Neuronal stem cell (in vitro differentiated cells): ENCODE measurements around the gene MAGEE2. TPM values are rescaled to one million over a fixed set of nuclear protein-coding genes. Genes with fewer than 3 reads are reported as not detected.
A peak's percentile ranks its signal among the peaks of the same experiment; 100 is the strongest.
"Not testable (repeated sequence)": the region's sequence is repeated elsewhere in the genome, so short reads cannot be mapped to it uniquely, and the experiment has no call there.

Experiments used
- DNase-seq: peaks from one replicate; pipeline ENCODE4 v3.0.0-alpha.2; 2013; ENCODE audit warnings: low spot score
- H2AFZ ChIP-seq: one replicate; pipeline ENCODE4 v1.6.1; 2013; ENCODE audit warnings: mild to moderate bottlenecking, low read length, inconsistent platforms
- H2AK5ac ChIP-seq: 2 replicates; pipeline ENCODE4 v1.6.1; 2013; ENCODE audit warnings: low read depth, mild to moderate bottlenecking, inconsistent platforms, low read length, moderate library complexity, mixed read lengths
- H2BK120ac ChIP-seq: 2 replicates; pipeline ENCODE4 v1.6.1; 2013; ENCODE audit warnings: low read depth, mild to moderate bottlenecking, inconsistent platforms, low read length, moderate library complexity, mixed read lengths
- H2BK12ac ChIP-seq: one replicate; pipeline ENCODE4 v1.6.1; 2013; ENCODE audit warnings: low read length, inconsistent platforms
- H2BK15ac ChIP-seq: 2 replicates; pipeline ENCODE4 v1.6.1; 2013; ENCODE audit warnings: mild to moderate bottlenecking, low read length, inconsistent platforms, mixed read lengths
- H2BK5ac ChIP-seq: one replicate; pipeline ENCODE4 v1.6.1; 2013; ENCODE audit warnings: inconsistent platforms, mild to moderate bottlenecking, low read length, moderate library complexity
- H3K14ac ChIP-seq: one replicate; pipeline ENCODE4 v1.6.1; 2013; ENCODE audit warnings: low read length, inconsistent platforms
- H3K18ac ChIP-seq: 2 replicates; pipeline ENCODE4 v1.6.1; 2013; ENCODE audit warnings: low read length, inconsistent platforms
- H3K23ac ChIP-seq: 2 replicates; pipeline ENCODE4 v1.6.1; 2013; ENCODE audit warnings: low read depth, mild to moderate bottlenecking, mixed read lengths, low read length, inconsistent platforms; ENCODE audit not compliant: poor library complexity
- H3K27ac ChIP-seq: replicated peaks from 3 replicates; pipeline ENCODE4 v1.5.1; 2013; ENCODE audit warnings: low read length, inconsistent platforms
- H3K27me3 ChIP-seq, 3 experiments: 2 replicates each; pipeline ENCODE4 v1.6.1; 2013; ENCODE audit warnings: low read length in 3 of 3, mild to moderate bottlenecking in 2 of 3, inconsistent platforms in 1 of 3, low read depth in 1 of 3, mixed read lengths in 1 of 3, moderate library complexity in 1 of 3; ENCODE audit not compliant: control insufficient read depth in 3 of 3, insufficient read depth in 3 of 3
- H3K36me3 ChIP-seq, 2 donors: replicated peaks in 1 of 2; 2 replicates each; pipeline ENCODE4 v1.6.1; 2013; ENCODE audit warnings: low read length in 2 of 2; ENCODE audit not compliant: control insufficient read depth in 2 of 2, insufficient read depth in 2 of 2
- H3K4ac ChIP-seq: 2 replicates; pipeline ENCODE4 v1.6.1; 2013; ENCODE audit warnings: inconsistent platforms, mild to moderate bottlenecking, low read length, moderate library complexity
- H3K4me1 ChIP-seq, 2 donors: 1 replicate in 1 of 2; 2 replicates in 1 of 2; pipeline ENCODE4 v1.6.1; 2013; ENCODE audit warnings: low read length in 2 of 2, low read depth in 1 of 2; ENCODE audit not compliant: control insufficient read depth in 2 of 2, insufficient read depth in 1 of 2
- H3K4me2 ChIP-seq: one replicate; pipeline ENCODE4 v1.6.1; 2013; ENCODE audit warnings: mild to moderate bottlenecking, low read length, inconsistent platforms; ENCODE audit not compliant: insufficient read depth, poor library complexity, severe bottlenecking
- H3K4me3 ChIP-seq, 2 donors: 2 replicates each; pipeline ENCODE4 v1.5.1; 2013; ENCODE audit warnings: low read length in 2 of 2, mild to moderate bottlenecking in 2 of 2, inconsistent platforms in 1 of 2, moderate library complexity in 1 of 2
- H3K79me1 ChIP-seq: one replicate; pipeline ENCODE4 v1.6.1; 2013; ENCODE audit warnings: low read depth, mild to moderate bottlenecking, inconsistent platforms, low read length, moderate library complexity
- H3K9ac ChIP-seq: one replicate; pipeline ENCODE4 v1.6.1; 2013; ENCODE audit warnings: mild to moderate bottlenecking, low read depth, low read length, inconsistent platforms; ENCODE audit not compliant: poor library complexity
- H3K9me3 ChIP-seq, 2 donors: replicated peaks in 1 of 2; 2 replicates each; pipeline versions ENCODE3 to v1.6.1; 2013; ENCODE audit warnings: low read length in 2 of 2, mild to moderate bottlenecking in 2 of 2, inconsistent platforms in 1 of 2, low read depth in 1 of 2, mixed read lengths in 1 of 2, moderate library complexity in 1 of 2; ENCODE audit not compliant: control insufficient read depth in 2 of 2, insufficient read depth in 1 of 2
- H4K8ac ChIP-seq: one replicate; pipeline ENCODE4 v1.6.1; 2013; ENCODE audit warnings: low read depth, mild to moderate bottlenecking, inconsistent platforms, low read length, moderate library complexity
- H4K91ac ChIP-seq: one replicate; pipeline ENCODE4 v1.6.1; 2013; ENCODE audit warnings: low read length, low read depth, mild to moderate bottlenecking, inconsistent platforms; ENCODE audit not compliant: poor library complexity
- WGBS, 2 donors: extraction: QIAGEN DNeasy Blood & Tissue Kit; methylation state at CpG; one replicate each; pipeline ENCODE4 v1.1.7; 2013; ENCODE audit warnings: missing lambda C conversion rate in 2 of 2, mixed read lengths in 1 of 2; ENCODE audit not compliant: insufficient read length in 2 of 2, insufficient replicate concordance in 1 of 2; ENCODE audit errors: extremely low coverage in 2 of 2; 5-methylcytosine and 5-hydroxymethylcytosine counted together
- polyA plus RNA-seq, 2 experiments: library from polyadenylated mRNA; stranded (reverse); fragments of 200-250 nt; gene quantifications; one replicate each; pipeline ENCODE4 v1.2.3, GENCODE V29; 2013

The MAGEE2 gene, protein sequence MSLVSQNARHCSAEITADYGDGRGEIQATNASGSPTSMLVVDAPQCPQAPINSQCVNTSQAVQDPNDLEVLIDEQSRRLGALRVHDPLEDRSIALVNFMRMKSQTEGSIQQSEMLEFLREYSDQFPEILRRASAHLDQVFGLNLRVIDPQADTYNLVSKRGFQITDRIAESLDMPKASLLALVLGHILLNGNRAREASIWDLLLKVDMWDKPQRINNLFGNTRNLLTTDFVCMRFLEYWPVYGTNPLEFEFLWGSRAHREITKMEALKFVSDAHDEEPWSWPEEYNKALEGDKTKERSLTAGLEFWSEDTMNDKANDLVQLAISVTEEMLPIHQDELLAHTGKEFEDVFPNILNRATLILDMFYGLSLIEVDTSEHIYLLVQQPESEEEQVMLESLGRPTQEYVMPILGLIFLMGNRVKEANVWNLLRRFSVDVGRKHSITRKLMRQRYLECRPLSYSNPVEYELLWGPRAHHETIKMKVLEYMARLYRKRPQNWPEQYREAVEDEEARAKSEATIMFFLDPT
- polyA plus RNA-seq (2013, experiment 1 of 2) = not detected
- polyA plus RNA-seq (2013, experiment 2 of 2) = not detected

DNA sequence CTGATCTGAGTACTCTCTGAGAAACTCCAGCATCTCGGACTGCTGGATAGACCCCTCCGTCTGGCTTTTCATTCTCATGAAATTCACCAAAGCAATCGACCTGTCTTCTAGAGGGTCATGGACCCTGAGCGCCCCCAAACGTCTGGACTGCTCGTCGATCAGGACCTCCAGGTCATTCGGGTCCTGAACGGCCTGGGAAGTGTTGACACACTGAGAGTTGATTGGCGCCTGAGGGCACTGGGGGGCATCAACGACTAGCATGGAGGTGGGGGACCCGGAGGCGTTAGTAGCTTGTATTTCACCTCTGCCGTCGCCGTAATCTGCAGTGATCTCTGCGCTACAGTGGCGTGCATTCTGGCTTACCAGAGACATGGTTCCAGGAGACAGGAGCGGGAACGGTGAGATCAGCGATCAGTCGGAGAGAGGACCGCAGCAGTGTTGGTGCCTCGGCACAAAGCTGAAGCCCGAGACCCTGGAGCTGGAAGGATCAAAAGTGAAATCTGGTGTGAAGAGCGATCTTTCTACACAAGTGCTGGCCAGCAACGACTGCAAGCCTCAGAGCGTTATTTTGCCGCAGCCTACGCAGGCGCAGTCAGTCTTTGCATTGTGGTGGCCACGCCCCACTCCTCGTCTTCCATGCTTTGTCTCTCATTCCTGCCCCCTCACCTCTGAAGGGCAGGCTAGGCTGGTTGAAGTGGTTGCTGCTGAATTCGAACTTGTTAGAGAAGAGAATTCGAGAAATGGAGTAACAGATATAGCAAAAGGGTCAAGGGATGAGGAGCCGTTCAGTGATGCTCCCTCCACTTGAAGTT is at the start of gene MAGEE2:
TSS of gene MAGEE2 (minus strand) at position 575 of the 812 bp plus-strand sequence. CDS start at position 372, 203 bp downstream.
- H3K23ac ChIP-seq = no peak within 1 kb of the TSS
- no peaks in the 10 kb centered on the region for H3K79me1 ChIP-seq
- H3K27me3 ChIP-seq = no peaks in the 10 kb centered on the region
- no peak within 1 kb of the TSS for H4K8ac ChIP-seq
- no peaks in the 10 kb centered on the region for H3K4me1 ChIP-seq
- no peak within 1 kb of the TSS for H2AK5ac ChIP-seq
- no peaks in the 10 kb centered on the region for H3K9me3 ChIP-seq
- peak within 1 kb of the TSS; percentile 41 for H2BK12ac ChIP-seq
- no peak within 1 kb of the TSS for H4K91ac ChIP-seq
- no peak within 1 kb of the TSS for H3K4me2 ChIP-seq
- H3K14ac ChIP-seq = no peak within 1 kb of the TSS
- no peak within 1 kb of the TSS for H3K27ac ChIP-seq
- DNase-seq = no peak
- H3K4me3 ChIP-seq = no peak within 1 kb of the TSS
- no peaks in the 10 kb centered on the region for H3K36me3 ChIP-seq
- no peak within 1 kb of the TSS for H3K4ac ChIP-seq
- H3K18ac ChIP-seq = no peak within 1 kb of the TSS
- WGBS, 2 donors = no CpG with 5 or more reads among the region's 36 CpGs
- H3K9ac ChIP-seq = no peak within 1 kb of the TSS
- no peak within 1 kb of the TSS for H2BK15ac ChIP-seq
- no peak within 1 kb of the TSS for H2BK120ac ChIP-seq
- H2AFZ ChIP-seq = no peak within 1 kb of the TSS
- H2BK5ac ChIP-seq = no peak within 1 kb of the TSS

GRCh38 chrX:75786290-75786689 is 1.2 kb upstream of the MAGEE2 start:
- Histone ChIP-seq H2BK120ac (no peak overlapping the region), H4K91ac (no peak overlapping the region), H3K9ac (no peak overlapping the region), H2AFZ (no peak overlapping the region), H4K8ac (no peak overlapping the region), H3K14ac (no peak overlapping the region), H3K4ac (no peak overlapping the region), H3K4me3 (no peak overlapping the region), H2BK12ac (no peak overlapping the region), H2BK5ac (no peak overlapping the region), H3K23ac (no peak overlapping the region), H2AK5ac (no peak overlapping the region), H3K9me3 (no peaks in the 10 kb centered on the region), H3K79me1 (no peaks in the 10 kb centered on the region), H3K4me1 (no peaks in the 10 kb centered on the region), H3K36me3 (no peaks in the 10 kb centered on the region), H2BK15ac (no peak overlapping the region), H3K27me3 (no peaks in the 10 kb centered on the region), H3K4me2 (no peak overlapping the region), H3K18ac (no peak overlapping the region), H3K27ac (no peak overlapping the region)
- no CpG with 5 or more reads among the region's 5 CpGs for WGBS, 2 donors
- DNase-seq = no peak

GRCh38 chrX:75781611-75782010 is 3.4 kb downstream of the MAGEE2 start:
- H3K23ac ChIP-seq = no peak overlapping the region
- no peak overlapping the region for H3K27ac ChIP-seq
- no peaks in the 10 kb centered on the region for H3K4me1 ChIP-seq
- H4K8ac ChIP-seq = no peak overlapping the region
- no peak overlapping the region for H2AK5ac ChIP-seq
- H4K91ac ChIP-seq = no peak overlapping the region
- H3K36me3 ChIP-seq = no peaks in the 10 kb centered on the region
- no peak overlapping the region for H2BK12ac ChIP-seq
- no peak overlapping the region for H3K14ac ChIP-seq
- DNase-seq = peak; percentile 0
- no peak overlapping the region for H3K18ac ChIP-seq
- WGBS, 2 donors = no CpG with 5 or more reads among the region's 15 CpGs
- H3K79me1 ChIP-seq = no peaks in the 10 kb centered on the region
- H3K4me3 ChIP-seq = no peak overlapping the region
- no peak overlapping the region for H3K4me2 ChIP-seq
- no peak overlapping the region for H2BK5ac ChIP-seq
- H3K27me3 ChIP-seq = no peaks in the 10 kb centered on the region
- no peak overlapping the region for H3K4ac ChIP-seq
- H2BK120ac ChIP-seq = no peak overlapping the region
- H2BK15ac ChIP-seq = no peak overlapping the region
- H3K9me3 ChIP-seq = no peaks in the 10 kb centered on the region
- no peak overlapping the region for H2AFZ ChIP-seq
- no peak overlapping the region for H3K9ac ChIP-seq

- H2BK120ac ChIP-seq, DNase-seq, H3K79me1 ChIP-seq, H2BK15ac ChIP-seq, H3K36me3 ChIP-seq, H3K4ac ChIP-seq, H2AFZ ChIP-seq, H4K91ac ChIP-seq, H3K9me3 ChIP-seq, H3K14ac ChIP-seq, H3K4me3 ChIP-seq, H3K18ac ChIP-seq, H2BK12ac ChIP-seq, H4K8ac ChIP-seq, H3K9ac ChIP-seq, H2AK5ac ChIP-seq, H3K27ac ChIP-seq, H3K4me1 ChIP-seq, H2BK5ac ChIP-seq, H3K4me2 ChIP-seq, H3K27me3 ChIP-seq, H3K23ac ChIP-seq: not testable (repeated sequence)
- WGBS, 2 donors = no CpG with 5 or more reads among the region's 5 CpGs
These were observed 17.0 kb downstream of the MAGEE2 start for GRCh38 chrX:75768063-75768462.
